K562 (cell line): Measurements from ENCODE around the gene TMEM144.

ENCODE experiments used
- CREB3L1 ChIP-seq: fragments of 450-650 bp; IDR thresholded peaks from 2 replicates; pipeline ENCODE4 v1.6.1; 2014; ENCODE audit warnings: low read depth, mild to moderate bottlenecking, moderate library complexity, borderline replicate concordance
- CTCF ChIP-seq, 3 experiments: IDR thresholded peaks in 2 of 3; conservative IDR thresholded peaks in 1 of 3; 2 replicates each; pipeline ENCODE4 v1.5.1; 2011 to 2012; ENCODE audit warnings: low read length in 3 of 3, mild to moderate bottlenecking in 3 of 3, control low read depth in 2 of 3, improper control_type of control experiment in 1 of 3, inconsistent platforms in 1 of 3, low read depth in 1 of 3, mixed read lengths in 1 of 3, moderate library complexity in 1 of 3; ENCODE audit not compliant: insufficient read depth in 2 of 3
- EZH2 ChIP-seq: IDR thresholded peaks from 2 replicates; pipeline ENCODE4 v1.6.1; 2012; ENCODE audit warnings: low read depth, mild to moderate bottlenecking, inconsistent platforms, low read length, borderline replicate concordance
- KLF16 ChIP-seq: IDR thresholded peaks from 2 replicates; pipeline ENCODE4 v1.6.1; 2016; ENCODE audit warnings: antibody characterized with exemption
- RBM34 ChIP-seq: fragments of 200-400 bp; formaldehyde crosslinking; IDR thresholded peaks from 2 replicates; pipeline ENCODE4 v1.6.1; 2018; ENCODE audit warnings: low read length, borderline replicate concordance; ENCODE audit not compliant: insufficient read depth
- SAFB2 ChIP-seq: fragments of 200-400 bp; formaldehyde crosslinking; IDR thresholded peaks from 2 replicates; pipeline ENCODE4 v1.6.1; 2018; ENCODE audit warnings: borderline replicate concordance, low read length, low read depth, moderate library complexity; ENCODE audit not compliant: severe bottlenecking
- TSC22D4 ChIP-seq: fragments of 450-650 bp; IDR thresholded peaks from 2 replicates; pipeline ENCODE4 v1.6.1; 2016; ENCODE audit warnings: missing genetic modification characterization, missing biosample characterization, control low read depth
- ZNF449 ChIP-seq: fragments of 250-450 bp; sonication (Bioruptor Pico); IDR thresholded peaks from 2 replicates; pipeline ENCODE4 v1.8.0; 2022; ENCODE audit warnings: moderate library complexity, mild to moderate bottlenecking, inconsistent platforms

- no peak for TF ChIP-seq TSC22D4 (tag)
- TF ChIP-seq ZNF449 (CRISPR knock-in tag): no peak
- TF ChIP-seq SAFB2: no peak
- TF ChIP-seq KLF16: no peak
- no peak for TF ChIP-seq CTCF (IDR thresholded peaks at IDR 0.05 in 2 of 3, conservative IDR thresholded peaks at IDR 0.05 in 1 of 3; ENCODE audit: insufficient read depth in 2 of 3, low read depth in 1 of 3, low read length in 3 of 3)
- no peak for TF ChIP-seq CREB3L1
- no peak for TF ChIP-seq RBM34
- no peak for TF ChIP-seq EZH2
Measured at GRCh38 chr4:158202481-158202880, 7.8 kb upstream of the TMEM144 start.
